GM21390 (cell line): Measurements from ENCODE around the gene ATG4D.

Experiments used
- ATAC-seq: cut with Tn5 transposase; IDR thresholded peaks from one replicate; pipeline ENCODE4 v1.9.1; 2021; ENCODE audit not compliant: unreplicated experiment

The ATG4D gene

GRCh38 chr19:10574462-10574861 lies 30.8 kb downstream of the ATG4D start:
- no peak for ATAC-seq

- no peak for ATAC-seq
Measured at GRCh38 chr19:10575011-10575716, 31.5 kb downstream of the ATG4D start.

GRCh38 chr19:10577951-10578350 lies 34.2 kb downstream of the ATG4D start:
- no peak for ATAC-seq

GRCh38 chr19:10580979-10581631 lies 37.4 kb downstream of the ATG4D start:
- ATAC-seq, result no peak

- ATAC-seq, result no peak
Measured at GRCh38 chr19:10582091-10582490, 38.4 kb downstream of the ATG4D start.

GRCh38 chr19:10583036-10583776 lies 39.5 kb downstream of the ATG4D start:
- ATAC-seq, result no peak

- no peak for ATAC-seq
Measured at GRCh38 chr19:10586396-10586795, 42.7 kb downstream of the ATG4D start.

- ATAC-seq, result no peak
Measured at GRCh38 chr19:10587022-10587838, 43.5 kb downstream of the ATG4D start, which contains the start of gene AP1M2. AP1M2 (minus strand) TSS chr19:10587312; CDS start chr19:10587231, 81 bp downstream.

- ATAC-seq, result no peak
Measured at GRCh38 chr19:10587839-10588150, 44.1 kb downstream of the ATG4D start.

- ATAC-seq, result no peak
Measured at GRCh38 chr19:10593148-10593547, 49.4 kb downstream of the ATG4D start.

- ATAC-seq, result no peak
Measured at GRCh38 chr19:10593820-10594637, 50.3 kb downstream of the ATG4D start.

- ATAC-seq, result no peak
Measured at GRCh38 chr19:10600149-10600548, 56.4 kb downstream of the ATG4D start.

- ATAC-seq, result no peak
Measured at GRCh38 chr19:10601999-10602329, 58.3 kb downstream of the ATG4D start.

- peak; percentile 54 for ATAC-seq
Measured at GRCh38 chr19:10602330-10603083, 58.8 kb downstream of the ATG4D start.
